Loucy (cell line): Measurements from ENCODE around the gene CLPSL2.

ENCODE experiments used
- H2AFZ ChIP-seq: fragments of 200-600 bp; sonication (generic); 2 replicates; pipeline ENCODE4 v1.6.0; 2016; ENCODE audit warnings: antibody characterized with exemption, mild to moderate bottlenecking, low read length, moderate library complexity
- H3F3A ChIP-seq: fragments of 200-600 bp; 2 replicates; pipeline ENCODE4 v1.6.0; 2016; ENCODE audit warnings: antibody characterized with exemption, low read depth, mild to moderate bottlenecking
- H3K27me3 ChIP-seq: fragments of 200-600 bp; sonication (generic); 2 replicates; pipeline ENCODE4 v1.6.1; 2014; ENCODE audit warnings: low read length, mild to moderate bottlenecking; ENCODE audit not compliant: insufficient read depth, poor library complexity, severe bottlenecking
- H3K36me3 ChIP-seq: fragments of 200-600 bp; sonication (generic); 2 replicates; pipeline ENCODE4 v1.6.1; 2016; ENCODE audit warnings: low read length; ENCODE audit not compliant: insufficient read depth
- H3K4me1 ChIP-seq: fragments of 200-600 bp; sonication (generic); 2 replicates; pipeline ENCODE4 v1.5.1; 2014; ENCODE audit warnings: low read length, mild to moderate bottlenecking; ENCODE audit not compliant: insufficient read depth, poor library complexity, severe bottlenecking
- H3K4me2 ChIP-seq: fragments of 200-600 bp; sonication (generic); 2 replicates; pipeline ENCODE4 v1.6.0; 2014; ENCODE audit warnings: antibody characterized with exemption, low read length, low read depth, mild to moderate bottlenecking; ENCODE audit not compliant: poor library complexity, severe bottlenecking
- H3K4me3 ChIP-seq: fragments of 200-600 bp; sonication (generic); 2 replicates; pipeline ENCODE4 v1.5.1; 2014; ENCODE audit warnings: low read length, mild to moderate bottlenecking, mixed read lengths; ENCODE audit not compliant: poor library complexity, severe bottlenecking
- H3K79me2 ChIP-seq: fragments of 200-600 bp; sonication (generic); 2 replicates; pipeline ENCODE4 v1.6.1; 2014; ENCODE audit warnings: low read length; ENCODE audit not compliant: insufficient read depth
- H3K9ac ChIP-seq: fragments of 200-600 bp; sonication (generic); 2 replicates; pipeline ENCODE4 v1.6.0; 2014; ENCODE audit warnings: mild to moderate bottlenecking, low read depth, low read length, moderate library complexity; ENCODE audit not compliant: poor library complexity, severe bottlenecking
- H3K9me2 ChIP-seq: fragments of 200-600 bp; sonication (generic); replicated peaks from 2 replicates; pipeline ENCODE4 v1.6.1; 2016; ENCODE audit warnings: low read depth, low read length, mixed read lengths
- H3K9me3 ChIP-seq: fragments of 200-600 bp; sonication (generic); 2 replicates; pipeline ENCODE4 v1.6.1; 2014; ENCODE audit warnings: mild to moderate bottlenecking, antibody characterized with exemption, low read length, low read depth; ENCODE audit not compliant: insufficient read depth
- H4K20me1 ChIP-seq: fragments of 200-600 bp; sonication (generic); 2 replicates; pipeline ENCODE4 v1.6.0; 2014; ENCODE audit warnings: antibody characterized with exemption, low read length, mild to moderate bottlenecking; ENCODE audit not compliant: insufficient read depth, poor library complexity, severe bottlenecking
- EZH2phosphoT487 ChIP-seq: fragments of 200-600 bp; IDR thresholded peaks from 2 replicates; pipeline ENCODE4 v1.6.1; 2018; ENCODE audit warnings: antibody characterized with exemption, mild to moderate bottlenecking, moderate library complexity, borderline replicate concordance
- TF ChIP-seq, protein P1 (sequence below): fragments of 200-600 bp; sonication (generic); conservative IDR thresholded peaks from 2 replicates; pipeline ENCODE4 v1.5.1; 2014; ENCODE audit warnings: mild to moderate bottlenecking, antibody characterized with exemption, low read length

The CLPSL2 gene

DNA sequence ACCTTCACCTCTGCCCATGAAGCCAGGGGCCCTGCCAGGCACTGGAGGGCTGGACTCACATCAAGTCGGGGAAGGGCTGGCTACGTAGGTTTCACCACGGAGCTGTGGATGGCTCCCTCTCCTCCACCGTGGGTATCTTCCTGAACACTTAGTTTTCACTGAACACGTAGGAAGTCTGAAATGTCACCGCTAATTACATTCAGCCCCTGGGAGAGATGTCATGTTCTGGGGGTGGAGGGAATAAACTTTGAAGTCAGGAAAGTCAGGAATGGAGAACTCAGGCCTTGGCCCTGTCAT lies 35.2 kb downstream of the CLPSL2 start:
- Histone ChIP-seq H3K9me3 (no peaks in the 10 kb centered on the region), H4K20me1 (no peaks in the 10 kb centered on the region), H3K9me2 (no peaks in the 10 kb centered on the region), H2AFZ (no peak overlapping the region), H3K27me3 (no peaks in the 10 kb centered on the region), H3K4me1 (no peaks in the 10 kb centered on the region), H3K36me3 (no peaks in the 10 kb centered on the region), H3F3A (no peaks in the 10 kb centered on the region), H3K4me2 (no peak overlapping the region), H3K4me3 (no peak overlapping the region), H3K9ac (no peak overlapping the region), H3K79me2 (no peaks in the 10 kb centered on the region)
- no peak for TF ChIP-seq EZH2phosphoT487
- TF ChIP-seq, protein P1, sequence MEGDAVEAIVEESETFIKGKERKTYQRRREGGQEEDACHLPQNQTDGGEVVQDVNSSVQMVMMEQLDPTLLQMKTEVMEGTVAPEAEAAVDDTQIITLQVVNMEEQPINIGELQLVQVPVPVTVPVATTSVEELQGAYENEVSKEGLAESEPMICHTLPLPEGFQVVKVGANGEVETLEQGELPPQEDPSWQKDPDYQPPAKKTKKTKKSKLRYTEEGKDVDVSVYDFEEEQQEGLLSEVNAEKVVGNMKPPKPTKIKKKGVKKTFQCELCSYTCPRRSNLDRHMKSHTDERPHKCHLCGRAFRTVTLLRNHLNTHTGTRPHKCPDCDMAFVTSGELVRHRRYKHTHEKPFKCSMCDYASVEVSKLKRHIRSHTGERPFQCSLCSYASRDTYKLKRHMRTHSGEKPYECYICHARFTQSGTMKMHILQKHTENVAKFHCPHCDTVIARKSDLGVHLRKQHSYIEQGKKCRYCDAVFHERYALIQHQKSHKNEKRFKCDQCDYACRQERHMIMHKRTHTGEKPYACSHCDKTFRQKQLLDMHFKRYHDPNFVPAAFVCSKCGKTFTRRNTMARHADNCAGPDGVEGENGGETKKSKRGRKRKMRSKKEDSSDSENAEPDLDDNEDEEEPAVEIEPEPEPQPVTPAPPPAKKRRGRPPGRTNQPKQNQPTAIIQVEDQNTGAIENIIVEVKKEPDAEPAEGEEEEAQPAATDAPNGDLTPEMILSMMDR: no peak

- Histone ChIP-seq H3K36me3 (no peaks in the 10 kb centered on the region), H3K4me1 (no peaks in the 10 kb centered on the region), H3K9ac (no peak overlapping the region)
Measured at GRCh38 chr6:35817515-35817914, 41.1 kb downstream of the CLPSL2 start.

DNA sequence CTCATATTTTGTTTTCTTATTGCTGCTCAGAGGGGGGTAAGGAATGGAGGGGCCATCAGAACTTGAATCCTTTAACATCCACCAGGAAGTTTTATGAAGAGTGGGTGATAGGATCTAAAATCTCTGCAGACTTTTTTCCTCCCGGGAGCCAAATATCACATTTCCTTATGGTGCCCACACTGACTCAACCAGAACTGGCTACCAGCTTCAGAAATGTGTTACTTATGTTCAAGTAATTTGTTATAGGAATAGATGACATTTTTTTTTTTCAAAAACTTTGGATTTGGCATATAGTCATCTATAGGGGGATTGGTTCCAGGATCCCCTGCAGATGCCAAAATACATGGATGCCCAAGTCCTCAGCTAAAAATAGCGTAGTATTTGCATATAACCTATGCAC lies 47.2 kb downstream of the CLPSL2 start:
- no peaks in the 10 kb centered on the region for H3K9me3 ChIP-seq
- no peaks in the 10 kb centered on the region for H3F3A ChIP-seq
- no peaks in the 10 kb centered on the region for H3K79me2 ChIP-seq
- H3K4me1 ChIP-seq: no peaks in the 10 kb centered on the region
- H3K9ac ChIP-seq: no peak overlapping the region
- H3K4me3 ChIP-seq: no peak overlapping the region
- H3K9me2 ChIP-seq: no peaks in the 10 kb centered on the region
- H3K27me3 ChIP-seq: no peaks in the 10 kb centered on the region
- H4K20me1 ChIP-seq: no peaks in the 10 kb centered on the region
- no peak for TF ChIP-seq EZH2phosphoT487
- TF ChIP-seq, protein P1: no peak
- H3K36me3 ChIP-seq: no peaks in the 10 kb centered on the region
- H3K4me2 ChIP-seq: no peak overlapping the region
- no peak overlapping the region for H2AFZ ChIP-seq

More at GRCh38 chr6:35817515-35817914, 41.1 kb downstream of the CLPSL2 start:
- no peak for TF ChIP-seq EZH2phosphoT487
- TF ChIP-seq, protein P1: no peak
- Histone ChIP-seq H4K20me1 (no peaks in the 10 kb centered on the region), H3K4me3 (no peak overlapping the region), H3K9me2 (no peaks in the 10 kb centered on the region), H3K79me2 (no peaks in the 10 kb centered on the region), H3K4me2 (no peak overlapping the region), H3K9me3 (no peaks in the 10 kb centered on the region), H2AFZ (no peak overlapping the region), H3F3A (no peaks in the 10 kb centered on the region), H3K27me3 (no peaks in the 10 kb centered on the region)
